Panc1 (cell line): ENCODE measurements around the gene MACROD2.

Experiments used
- TF ChIP-seq, protein P1 (sequence below): fragments of 450-650 bp; IDR thresholded peaks from 2 replicates; pipeline ENCODE4 v1.5.1; 2017; ENCODE audit warnings: mild to moderate bottlenecking
- TF ChIP-seq, protein P2 (sequence below), 2 experiments: IDR thresholded peaks; 2 replicates each; pipeline ENCODE4 v1.6.1; 2011 to 2012; ENCODE audit warnings: low read depth in 2 of 2, control low read depth in 1 of 2, low read length in 1 of 2, mild to moderate bottlenecking in 1 of 2, moderate library complexity in 1 of 2; ENCODE audit not compliant: insufficient read depth in 1 of 2

DNA sequence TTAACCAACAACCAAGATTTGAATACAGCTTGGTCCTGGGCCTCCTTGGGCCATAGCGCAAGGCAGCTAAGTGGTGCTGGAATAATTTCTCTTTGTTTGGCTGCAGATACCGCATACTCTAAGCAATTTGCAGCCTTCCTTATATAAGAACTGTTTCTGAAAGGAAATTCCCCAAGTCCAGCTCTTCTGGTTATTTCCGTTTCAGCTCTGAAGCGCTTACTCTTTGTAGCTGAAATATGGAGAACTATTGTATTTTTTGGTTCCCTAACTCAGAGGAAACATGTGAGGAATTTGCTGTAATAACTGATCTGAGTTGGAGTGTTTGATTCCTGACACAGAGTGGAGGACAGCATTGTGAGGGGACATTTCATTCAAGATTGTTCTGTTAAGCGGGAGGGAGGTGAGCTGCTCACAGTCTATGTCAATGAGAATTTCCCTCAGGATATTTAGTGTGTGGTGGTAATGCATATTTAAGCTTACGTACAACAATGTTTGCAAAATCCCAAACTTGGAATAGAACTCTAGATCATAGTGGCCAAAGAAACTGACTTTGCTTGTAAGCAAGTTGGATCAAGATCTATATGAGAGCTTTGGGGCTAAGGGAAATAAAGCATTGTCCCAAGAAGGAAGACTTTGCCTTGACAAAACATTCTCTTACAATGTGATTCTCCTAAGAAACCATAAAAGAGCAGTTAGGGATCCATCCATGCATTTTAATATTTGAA is 918.7 kb downstream of the MACROD2 start:
- TF ChIP-seq, protein P1, sequence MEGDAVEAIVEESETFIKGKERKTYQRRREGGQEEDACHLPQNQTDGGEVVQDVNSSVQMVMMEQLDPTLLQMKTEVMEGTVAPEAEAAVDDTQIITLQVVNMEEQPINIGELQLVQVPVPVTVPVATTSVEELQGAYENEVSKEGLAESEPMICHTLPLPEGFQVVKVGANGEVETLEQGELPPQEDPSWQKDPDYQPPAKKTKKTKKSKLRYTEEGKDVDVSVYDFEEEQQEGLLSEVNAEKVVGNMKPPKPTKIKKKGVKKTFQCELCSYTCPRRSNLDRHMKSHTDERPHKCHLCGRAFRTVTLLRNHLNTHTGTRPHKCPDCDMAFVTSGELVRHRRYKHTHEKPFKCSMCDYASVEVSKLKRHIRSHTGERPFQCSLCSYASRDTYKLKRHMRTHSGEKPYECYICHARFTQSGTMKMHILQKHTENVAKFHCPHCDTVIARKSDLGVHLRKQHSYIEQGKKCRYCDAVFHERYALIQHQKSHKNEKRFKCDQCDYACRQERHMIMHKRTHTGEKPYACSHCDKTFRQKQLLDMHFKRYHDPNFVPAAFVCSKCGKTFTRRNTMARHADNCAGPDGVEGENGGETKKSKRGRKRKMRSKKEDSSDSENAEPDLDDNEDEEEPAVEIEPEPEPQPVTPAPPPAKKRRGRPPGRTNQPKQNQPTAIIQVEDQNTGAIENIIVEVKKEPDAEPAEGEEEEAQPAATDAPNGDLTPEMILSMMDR: no peak
- TF ChIP-seq, protein P2, sequence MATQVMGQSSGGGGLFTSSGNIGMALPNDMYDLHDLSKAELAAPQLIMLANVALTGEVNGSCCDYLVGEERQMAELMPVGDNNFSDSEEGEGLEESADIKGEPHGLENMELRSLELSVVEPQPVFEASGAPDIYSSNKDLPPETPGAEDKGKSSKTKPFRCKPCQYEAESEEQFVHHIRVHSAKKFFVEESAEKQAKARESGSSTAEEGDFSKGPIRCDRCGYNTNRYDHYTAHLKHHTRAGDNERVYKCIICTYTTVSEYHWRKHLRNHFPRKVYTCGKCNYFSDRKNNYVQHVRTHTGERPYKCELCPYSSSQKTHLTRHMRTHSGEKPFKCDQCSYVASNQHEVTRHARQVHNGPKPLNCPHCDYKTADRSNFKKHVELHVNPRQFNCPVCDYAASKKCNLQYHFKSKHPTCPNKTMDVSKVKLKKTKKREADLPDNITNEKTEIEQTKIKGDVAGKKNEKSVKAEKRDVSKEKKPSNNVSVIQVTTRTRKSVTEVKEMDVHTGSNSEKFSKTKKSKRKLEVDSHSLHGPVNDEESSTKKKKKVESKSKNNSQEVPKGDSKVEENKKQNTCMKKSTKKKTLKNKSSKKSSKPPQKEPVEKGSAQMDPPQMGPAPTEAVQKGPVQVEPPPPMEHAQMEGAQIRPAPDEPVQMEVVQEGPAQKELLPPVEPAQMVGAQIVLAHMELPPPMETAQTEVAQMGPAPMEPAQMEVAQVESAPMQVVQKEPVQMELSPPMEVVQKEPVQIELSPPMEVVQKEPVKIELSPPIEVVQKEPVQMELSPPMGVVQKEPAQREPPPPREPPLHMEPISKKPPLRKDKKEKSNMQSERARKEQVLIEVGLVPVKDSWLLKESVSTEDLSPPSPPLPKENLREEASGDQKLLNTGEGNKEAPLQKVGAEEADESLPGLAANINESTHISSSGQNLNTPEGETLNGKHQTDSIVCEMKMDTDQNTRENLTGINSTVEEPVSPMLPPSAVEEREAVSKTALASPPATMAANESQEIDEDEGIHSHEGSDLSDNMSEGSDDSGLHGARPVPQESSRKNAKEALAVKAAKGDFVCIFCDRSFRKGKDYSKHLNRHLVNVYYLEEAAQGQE (IDR thresholded peaks at IDR 0.05; ENCODE audit: insufficient read depth in 1 of 2, low read depth in 2 of 2, low read length in 1 of 2): no peak
